ENCODE measurements around the gene LGR5.

Gene LGR5

GRCh38 chr12:71601546-71601945 lies 161.9 kb downstream of the LGR5 start:
- no peak for DNase-seq

- DNase-seq: no peak
Measured at GRCh38 chr12:71602761-71603577, 163.4 kb downstream of the LGR5 start.

- DNase-seq: no peak
Measured at GRCh38 chr12:71605039-71605438, 165.4 kb downstream of the LGR5 start.

GRCh38 chr12:71607494-71608330 lies 168.1 kb downstream of the LGR5 start:
- no peak for DNase-seq

- peak; percentile 37 to 72 (median 51) for DNase-seq
Measured at GRCh38 chr12:71610031-71610795, 170.6 kb downstream of the LGR5 start.

GRCh38 chr12:71621938-71622337 lies 182.3 kb downstream of the LGR5 start:
- DNase-seq: no peak

GRCh38 chr12:71625476-71625875 lies 185.9 kb downstream of the LGR5 start:
- DNase-seq: no peak

- DNase-seq: peak; percentile 37 to 58 (median 50)
Measured at GRCh38 chr12:71626098-71626497, 186.5 kb downstream of the LGR5 start.

- DNase-seq: no peak
Measured at GRCh38 chr12:71626768-71627167, 187.2 kb downstream of the LGR5 start.

- DNase-seq: no peak
Measured at GRCh38 chr12:71627438-71628002, 187.9 kb downstream of the LGR5 start.
